ENCODE data around the gene CLEC11A.

CLEC11A gene

DNA sequence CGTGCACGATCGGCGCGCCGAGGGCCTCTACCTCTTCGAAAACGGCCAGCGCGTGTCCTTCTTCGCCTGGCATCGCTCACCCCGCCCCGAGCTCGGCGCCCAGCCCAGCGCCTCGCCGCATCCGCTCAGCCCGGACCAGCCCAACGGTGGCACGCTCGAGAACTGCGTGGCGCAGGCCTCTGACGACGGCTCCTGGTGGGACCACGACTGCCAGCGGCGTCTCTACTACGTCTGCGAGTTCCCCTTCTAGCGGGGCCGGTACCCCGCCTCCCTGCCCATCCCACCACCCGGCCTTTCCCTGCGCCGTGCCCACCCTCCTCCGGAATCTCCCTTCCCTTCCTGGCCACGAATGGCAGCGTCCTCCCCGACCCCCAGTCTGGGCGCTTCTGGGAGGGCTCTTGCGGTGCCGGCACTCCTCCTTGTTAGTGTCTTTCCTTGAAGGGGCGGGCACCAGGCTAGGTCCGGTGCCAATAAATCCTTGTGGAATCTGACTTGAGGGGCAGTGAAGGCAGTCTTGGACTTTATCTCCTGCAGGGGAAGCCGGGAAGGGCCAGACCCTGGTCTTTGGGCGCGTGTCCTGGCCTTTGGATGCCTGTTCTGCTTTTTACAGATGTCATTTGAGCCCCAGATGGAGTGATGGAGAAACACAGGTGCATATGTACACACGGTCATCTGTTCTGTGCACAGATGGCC, 2.2 kb downstream of the CLEC11A start:
- Histone ChIP-seq H3K4me3 (ENCODE audit: low read depth, low read length) (peak overlapping the region; percentile 74), H3K27me3 (ENCODE audit: insufficient read depth, low read length) (no peaks in the 10 kb centered on the region), H3K4me1 (ENCODE audit: control insufficient read depth, insufficient read depth, low read length, unreplicated experiment) (peaks cover 15% of the 10 kb centered on the region), H2AFZ (ENCODE audit: low read length, unreplicated experiment) (peak overlapping the region; percentile 69), H3K36me3 (ENCODE audit: insufficient read depth, low read length) (no peaks in the 10 kb centered on the region), H3K27ac (ENCODE audit: low read depth, low read length) (peak overlapping the region; percentile 36; the same call in 1 of the 2 replicates), H3K79me2 (ENCODE audit: control insufficient read depth, insufficient read depth, low read length, unreplicated experiment) (peaks cover 15% of the 10 kb centered on the region)

DNA sequence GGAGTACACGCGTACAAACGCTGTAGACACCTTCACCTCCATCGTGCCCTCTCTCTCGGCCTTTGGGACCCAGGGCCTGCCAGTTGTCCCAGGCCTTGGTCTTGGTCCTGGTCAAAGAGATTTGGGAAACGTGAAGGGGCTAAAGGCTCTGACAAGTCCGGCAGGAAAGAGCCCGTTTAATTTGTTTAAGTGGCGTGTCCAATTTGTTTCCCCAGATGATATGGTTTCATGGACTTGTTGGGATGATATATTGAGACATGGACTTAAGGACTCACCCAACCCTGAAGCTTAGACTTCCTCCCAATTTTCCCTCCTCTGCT, 2.7 kb downstream of the CLEC11A start:
- Histone ChIP-seq H3K4me3 (ENCODE audit: low read depth, low read length) (peak overlapping the region; percentile 74), H3K4me1 (ENCODE audit: control insufficient read depth, insufficient read depth, low read length, unreplicated experiment) (peaks cover 15% of the 10 kb centered on the region), H3K27me3 (ENCODE audit: insufficient read depth, low read length) (no peaks in the 10 kb centered on the region), H3K36me3 (ENCODE audit: insufficient read depth, low read length) (no peaks in the 10 kb centered on the region), H3K27ac (ENCODE audit: low read depth, low read length) (no peak overlapping the region), H3K79me2 (ENCODE audit: control insufficient read depth, insufficient read depth, low read length, unreplicated experiment) (peaks cover 15% of the 10 kb centered on the region), H2AFZ (ENCODE audit: low read length, unreplicated experiment) (no peak overlapping the region)

DNA sequence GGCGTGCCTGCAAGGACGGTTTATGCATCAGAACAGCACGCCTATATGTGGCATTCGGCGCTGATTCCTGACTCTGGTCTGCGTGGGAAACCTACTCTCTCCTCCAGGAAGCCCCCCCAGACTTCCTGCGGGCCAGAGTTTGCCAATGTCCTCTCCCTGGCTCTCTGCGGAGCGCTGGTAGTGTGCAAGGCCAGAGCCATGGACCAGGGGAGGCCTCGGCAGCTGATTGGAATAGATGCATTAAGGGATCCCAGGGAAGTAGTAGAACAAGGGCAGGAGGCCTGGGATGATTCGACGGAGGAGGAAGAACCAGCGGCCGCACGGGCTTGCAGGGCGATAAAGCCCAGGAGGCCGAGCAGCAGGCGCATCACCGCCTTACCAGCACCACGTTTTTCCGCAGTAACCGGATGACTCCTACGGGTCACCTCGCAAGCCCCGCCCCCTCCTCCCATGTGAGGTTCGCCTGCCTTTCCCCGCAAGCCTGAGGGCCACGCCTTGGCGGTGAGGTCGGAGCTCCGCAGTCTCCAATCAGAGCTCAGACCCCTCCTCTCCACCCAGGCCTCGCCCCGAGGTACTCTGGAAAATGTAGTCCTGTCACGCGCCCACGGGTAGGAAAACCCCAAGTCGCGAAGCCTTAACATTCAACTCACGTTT, 5.0 kb downstream of the CLEC11A start:
- Histone ChIP-seq H2AFZ (ENCODE audit: low read length, unreplicated experiment) (no peak overlapping the region), H3K4me1 (ENCODE audit: control insufficient read depth, insufficient read depth, low read length, unreplicated experiment) (peaks cover 5% of the 10 kb centered on the region), H3K27me3 (ENCODE audit: insufficient read depth, low read length) (no peaks in the 10 kb centered on the region), H3K79me2 (ENCODE audit: control insufficient read depth, insufficient read depth, low read length, unreplicated experiment) (peaks cover 15% of the 10 kb centered on the region), H3K36me3 (ENCODE audit: insufficient read depth, low read length) (no peaks in the 10 kb centered on the region), H3K27ac (ENCODE audit: low read depth, low read length) (no peak overlapping the region), H3K4me3 (ENCODE audit: low read depth, low read length) (no peak overlapping the region)

DNA sequence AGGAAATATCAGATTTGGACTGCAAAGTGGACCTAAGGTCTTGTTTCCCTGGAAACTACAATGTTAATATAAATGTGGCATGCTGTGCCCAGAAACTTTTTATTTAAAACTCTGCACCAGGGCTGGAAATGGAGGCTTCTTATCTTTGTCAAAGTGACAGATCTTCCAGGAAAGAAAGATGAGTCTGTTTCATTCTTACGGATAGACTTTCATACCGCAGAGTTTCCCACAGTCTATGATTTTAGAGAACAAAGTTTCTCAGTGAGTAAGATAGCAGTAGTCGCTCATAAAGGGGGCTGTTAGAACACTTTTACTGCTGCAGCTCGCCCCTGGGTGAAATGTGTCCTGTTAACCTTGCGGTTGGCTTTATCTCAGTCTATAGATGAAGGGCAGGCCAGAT, 6.7 kb downstream of the CLEC11A start:
- no peak overlapping the region for H3K27ac ChIP-seq (ENCODE audit: low read depth, low read length)
- peaks cover 5% of the 10 kb centered on the region for H3K4me1 ChIP-seq (ENCODE audit: control insufficient read depth, insufficient read depth, low read length, unreplicated experiment)
- peaks cover 11% of the 10 kb centered on the region for H3K79me2 ChIP-seq (ENCODE audit: control insufficient read depth, insufficient read depth, low read length, unreplicated experiment)
- no peaks in the 10 kb centered on the region for H3K27me3 ChIP-seq (ENCODE audit: insufficient read depth, low read length)
- no peak overlapping the region for H2AFZ ChIP-seq (ENCODE audit: low read length, unreplicated experiment)
- H3K4me3 ChIP-seq (ENCODE audit: low read depth, low read length): no peak overlapping the region
- H3K36me3 ChIP-seq (ENCODE audit: insufficient read depth, low read length): no peaks in the 10 kb centered on the region

DNA sequence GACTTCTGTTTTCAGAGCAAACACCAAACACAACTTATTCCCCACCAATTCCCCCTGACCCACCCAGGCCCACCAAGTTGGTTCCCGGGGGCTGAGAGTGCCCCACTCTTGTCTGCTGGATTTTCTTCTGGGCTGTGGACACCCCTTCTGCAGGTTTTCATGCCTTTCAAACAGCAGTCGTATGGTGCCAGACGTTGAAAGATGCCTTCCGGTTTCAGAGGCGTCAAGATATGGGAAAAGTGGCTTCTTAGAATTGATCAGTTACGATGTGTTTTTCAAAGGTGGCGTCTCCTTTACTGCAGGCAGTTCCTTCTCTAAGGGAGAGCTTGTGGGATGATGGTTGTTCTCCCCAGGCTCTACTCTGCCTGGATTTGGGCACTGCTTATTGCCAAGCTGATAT, 12.7 kb downstream of the CLEC11A start:
- Histone ChIP-seq H3K27me3 (ENCODE audit: insufficient read depth, low read length) (peaks cover 44% of the 10 kb centered on the region), H2AFZ (ENCODE audit: low read length, unreplicated experiment) (no peak overlapping the region)

DNA sequence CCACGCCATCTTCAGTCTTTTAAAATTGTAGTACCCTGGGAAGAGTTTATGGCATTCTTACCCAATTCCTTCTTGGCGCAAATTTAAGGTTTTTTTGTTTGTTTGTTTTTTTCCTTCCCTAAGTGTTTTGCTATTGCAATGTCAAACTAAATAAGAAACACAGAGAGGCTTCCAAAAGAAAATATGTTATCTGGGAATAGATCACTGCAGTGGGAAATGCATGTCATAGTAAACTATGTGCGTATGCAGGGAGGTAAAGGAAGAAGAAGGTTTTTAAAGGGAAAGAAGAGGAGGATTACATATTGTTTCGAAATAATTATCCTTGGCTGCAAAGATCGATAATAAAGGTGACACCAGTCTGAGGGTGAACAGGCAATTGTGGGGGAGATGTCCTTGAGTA, 13.2 kb downstream of the CLEC11A start:
- no peak overlapping the region for H2AFZ ChIP-seq (ENCODE audit: low read length, unreplicated experiment)
- H3K27ac ChIP-seq (ENCODE audit: low read depth, low read length): no peak overlapping the region
- no peaks in the 10 kb centered on the region for H3K36me3 ChIP-seq (ENCODE audit: insufficient read depth, low read length)
- H3K79me2 ChIP-seq (ENCODE audit: control insufficient read depth, insufficient read depth, low read length, unreplicated experiment): no peaks in the 10 kb centered on the region
- H3K4me1 ChIP-seq (ENCODE audit: control insufficient read depth, insufficient read depth, low read length, unreplicated experiment): no peaks in the 10 kb centered on the region
- peaks cover 44% of the 10 kb centered on the region for H3K27me3 ChIP-seq (ENCODE audit: insufficient read depth, low read length)
- no peak overlapping the region for H3K4me3 ChIP-seq (ENCODE audit: low read depth, low read length)

More for the DNA sequence above, 12.7 kb downstream of the CLEC11A start:
- Histone ChIP-seq H3K27ac (ENCODE audit: low read depth, low read length) (no peak overlapping the region), H3K79me2 (ENCODE audit: control insufficient read depth, insufficient read depth, low read length, unreplicated experiment) (no peaks in the 10 kb centered on the region), H3K4me1 (ENCODE audit: control insufficient read depth, insufficient read depth, low read length, unreplicated experiment) (no peaks in the 10 kb centered on the region), H3K4me3 (ENCODE audit: low read depth, low read length) (no peak overlapping the region), H3K36me3 (ENCODE audit: insufficient read depth, low read length) (no peaks in the 10 kb centered on the region)

DNA sequence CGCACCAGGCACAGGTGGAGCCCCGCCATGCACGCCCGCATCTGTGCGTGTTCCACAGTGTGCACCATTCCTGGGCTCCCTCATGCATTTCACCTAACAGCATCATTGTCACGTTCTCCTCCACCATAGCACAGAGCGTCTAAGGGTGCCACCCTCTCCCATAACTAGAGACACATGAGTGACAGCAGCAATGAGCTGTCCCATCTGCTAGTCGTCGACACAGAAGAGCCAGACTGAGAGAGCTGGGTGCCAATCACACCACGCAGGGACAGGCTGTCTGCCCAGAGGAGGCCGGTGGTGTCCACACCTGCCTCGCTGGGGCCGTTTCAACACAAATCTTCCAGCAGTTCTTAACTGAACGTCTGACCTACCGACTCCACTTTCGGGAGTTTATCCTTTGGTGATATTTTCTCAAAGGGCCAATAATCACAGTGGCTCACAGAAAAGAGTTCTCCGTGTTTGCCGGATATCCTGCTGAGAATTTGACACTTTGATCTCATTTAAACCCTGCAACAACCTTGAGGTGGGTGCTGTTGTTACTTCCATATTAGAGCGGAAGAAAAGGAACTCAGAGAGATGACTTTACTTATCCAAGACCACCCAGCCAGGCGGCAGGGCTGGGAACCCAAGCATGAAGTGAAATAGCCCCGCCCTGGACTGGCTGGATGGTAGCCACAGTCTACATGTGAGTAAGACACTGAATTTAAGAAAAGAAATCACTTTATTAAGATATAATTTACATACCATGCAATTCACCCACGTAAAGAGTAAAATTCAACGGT, 16.2 kb downstream of the CLEC11A start:
- H3K36me3 ChIP-seq (ENCODE audit: insufficient read depth, low read length): no peaks in the 10 kb centered on the region
- no peak overlapping the region for H3K4me3 ChIP-seq (ENCODE audit: low read depth, low read length)
- H3K79me2 ChIP-seq (ENCODE audit: control insufficient read depth, insufficient read depth, low read length, unreplicated experiment): no peaks in the 10 kb centered on the region
- no peak overlapping the region for H2AFZ ChIP-seq (ENCODE audit: low read length, unreplicated experiment)
- peaks cover 48% of the 10 kb centered on the region for H3K27me3 ChIP-seq (ENCODE audit: insufficient read depth, low read length)
- H3K4me1 ChIP-seq (ENCODE audit: control insufficient read depth, insufficient read depth, low read length, unreplicated experiment): no peaks in the 10 kb centered on the region
- H3K27ac ChIP-seq (ENCODE audit: low read depth, low read length): no peak overlapping the region

DNA sequence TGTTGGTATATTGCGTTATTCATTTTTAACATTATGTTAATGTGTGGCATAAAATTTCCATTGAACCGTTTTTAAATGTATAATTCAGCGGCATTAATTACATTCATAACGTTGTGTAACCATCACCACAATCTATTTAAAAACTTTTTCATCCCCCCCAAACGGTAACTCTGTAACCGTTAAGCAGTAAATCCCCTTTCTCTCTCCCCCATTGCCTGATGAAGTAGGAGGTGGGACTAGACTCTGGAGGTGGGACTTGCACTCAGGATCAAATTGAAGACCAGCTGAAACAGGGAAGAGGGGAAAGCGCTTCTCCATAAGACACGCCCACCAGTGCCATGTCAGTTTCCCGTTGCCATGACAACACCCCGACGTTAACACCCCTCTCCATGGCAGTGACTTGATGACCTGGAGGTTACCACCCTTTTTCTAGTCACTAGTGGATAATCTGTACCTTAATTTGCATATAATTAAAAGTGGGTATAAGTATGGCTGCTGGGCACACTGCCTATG, 16.8 kb downstream of the CLEC11A start:
- Histone ChIP-seq H3K27ac (ENCODE audit: low read depth, low read length) (no peak overlapping the region), H2AFZ (ENCODE audit: low read length, unreplicated experiment) (no peak overlapping the region), H3K27me3 (ENCODE audit: insufficient read depth, low read length) (peaks cover 48% of the 10 kb centered on the region), H3K36me3 (ENCODE audit: insufficient read depth, low read length) (no peaks in the 10 kb centered on the region), H3K79me2 (ENCODE audit: control insufficient read depth, insufficient read depth, low read length, unreplicated experiment) (no peaks in the 10 kb centered on the region), H3K4me1 (ENCODE audit: control insufficient read depth, insufficient read depth, low read length, unreplicated experiment) (no peaks in the 10 kb centered on the region), H3K4me3 (ENCODE audit: low read depth, low read length) (no peak overlapping the region)

DNA sequence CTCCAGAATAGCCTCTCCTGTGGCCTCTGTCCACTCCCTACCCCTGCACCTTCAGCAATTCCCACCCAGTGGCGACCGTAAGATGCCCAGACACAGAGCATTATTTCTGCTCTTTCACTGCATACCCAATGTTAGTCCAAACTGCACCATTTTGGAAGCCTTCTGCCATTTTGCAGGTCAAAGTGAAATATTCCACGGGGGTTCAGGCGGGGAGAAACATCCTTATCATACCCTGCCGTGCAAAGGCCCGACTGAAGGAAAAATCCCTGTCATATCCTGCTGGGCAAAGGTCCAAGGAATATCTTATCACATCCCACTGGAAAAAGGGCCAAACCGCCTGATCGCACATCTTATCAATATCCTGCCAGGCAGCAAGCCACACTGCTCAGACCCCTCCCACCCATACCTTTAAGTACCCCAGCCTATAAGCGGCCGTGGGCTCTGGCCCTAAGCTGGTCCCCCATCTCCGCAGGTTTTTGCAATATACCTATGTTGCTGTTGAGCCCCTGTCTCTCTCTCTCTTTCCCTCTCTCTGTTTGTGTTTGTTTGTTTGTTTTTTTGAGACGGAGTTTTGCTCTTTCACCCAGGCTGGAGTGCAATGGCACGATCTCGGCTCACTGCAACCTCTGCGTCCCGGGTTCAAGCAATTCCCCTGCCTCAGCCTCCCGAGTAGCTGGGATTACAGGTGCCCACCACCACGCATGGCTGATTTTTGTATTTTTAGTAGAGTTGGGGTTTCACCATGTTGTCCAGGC, 18.2 kb downstream of the CLEC11A start:
- no peaks in the 10 kb centered on the region for H3K79me2 ChIP-seq (ENCODE audit: control insufficient read depth, insufficient read depth, low read length, unreplicated experiment)
- H3K27me3 ChIP-seq (ENCODE audit: insufficient read depth, low read length): peaks cover 35% of the 10 kb centered on the region
- H3K36me3 ChIP-seq (ENCODE audit: insufficient read depth, low read length): no peaks in the 10 kb centered on the region
- no peak overlapping the region for H2AFZ ChIP-seq (ENCODE audit: low read length, unreplicated experiment)
- no peak overlapping the region for H3K4me3 ChIP-seq (ENCODE audit: low read depth, low read length)
- no peaks in the 10 kb centered on the region for H3K4me1 ChIP-seq (ENCODE audit: control insufficient read depth, insufficient read depth, low read length, unreplicated experiment)
- no peak overlapping the region for H3K27ac ChIP-seq (ENCODE audit: low read depth, low read length)

DNA sequence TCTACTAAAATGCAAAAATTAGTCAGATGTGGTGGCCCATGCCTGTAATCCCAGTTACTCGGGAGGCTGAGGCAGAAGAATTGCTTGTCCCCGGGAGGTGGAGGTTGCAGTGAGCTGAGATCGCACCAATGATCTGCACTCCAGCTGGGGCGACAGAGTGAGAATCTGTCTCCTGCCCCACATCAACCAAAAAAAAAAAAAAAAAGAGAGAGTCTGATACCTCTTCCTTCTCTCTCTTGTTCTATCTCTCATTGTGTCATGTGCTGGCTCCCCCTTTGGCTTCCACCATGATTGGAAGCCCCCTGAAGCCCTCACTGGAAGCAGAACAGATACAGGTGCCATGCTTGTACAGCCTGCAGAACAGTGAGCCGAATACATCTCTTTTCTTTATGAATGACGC, 20.4 kb downstream of the CLEC11A start:
- Histone ChIP-seq H3K79me2 (ENCODE audit: control insufficient read depth, insufficient read depth, low read length, unreplicated experiment) (no peaks in the 10 kb centered on the region), H3K27ac (ENCODE audit: low read depth, low read length) (no peak overlapping the region), H3K36me3 (ENCODE audit: insufficient read depth, low read length) (no peaks in the 10 kb centered on the region), H3K27me3 (ENCODE audit: insufficient read depth, low read length) (peaks cover 19% of the 10 kb centered on the region), H3K4me1 (ENCODE audit: control insufficient read depth, insufficient read depth, low read length, unreplicated experiment) (no peaks in the 10 kb centered on the region), H2AFZ (ENCODE audit: low read length, unreplicated experiment) (no peak overlapping the region), H3K4me3 (ENCODE audit: low read depth, low read length) (no peak overlapping the region)
